ENCODE data around the gene CHD5. TPM values are rescaled to one million over a fixed set of nuclear protein-coding genes. Genes with fewer than 3 reads are reported as not detected.
"Not testable (repeated sequence)": the region's sequence is repeated elsewhere in the genome, so short reads cannot be mapped to it uniquely, and the experiment has no call there.

CHD5 gene
- total RNA-seq, 1 donor from 2014 or later, result 0.16 TPM

DNA sequence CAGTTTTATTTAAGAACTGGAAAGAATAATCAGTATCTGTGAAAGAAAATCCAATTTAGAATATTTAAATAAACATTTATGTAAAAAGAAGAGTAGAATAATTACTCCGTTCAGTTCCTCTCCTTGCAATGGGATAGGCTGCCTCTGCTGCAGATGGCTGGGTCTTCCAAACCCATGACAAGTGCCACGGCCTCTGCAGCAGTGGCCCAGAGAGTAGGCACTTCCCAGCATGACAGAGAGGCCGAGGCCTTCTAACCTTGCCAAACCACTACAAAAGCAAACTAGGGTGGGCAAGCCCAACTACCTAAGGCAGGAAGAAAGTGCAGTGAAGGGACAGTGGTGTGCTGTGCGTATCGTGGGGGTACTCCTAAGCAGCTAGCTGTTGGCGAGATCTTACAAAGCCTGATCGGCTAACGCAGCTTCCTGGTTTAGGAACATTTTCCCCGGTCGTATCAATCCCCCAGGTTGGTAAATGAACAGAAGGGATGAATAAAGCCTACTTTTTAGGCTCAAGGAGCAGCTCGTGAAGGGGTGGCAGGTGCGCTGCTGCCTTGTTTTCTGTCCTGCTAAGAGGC is 41.2 kb upstream of the CHD5 start:
- Mint-ChIP-seq H3K9me3 (no peaks in the 10 kb centered on the region), H3K27ac (ENCODE audit: unreplicated experiment) (no peak overlapping the region), H3K4me3 (no peak overlapping the region), H3K36me3 (ENCODE audit: low read depth) (peaks cover 19% of the 10 kb centered on the region), H3K4me1 (peaks cover 19% of the 10 kb centered on the region), H3K27me3 (ENCODE audit: low read depth) (no peaks in the 10 kb centered on the region)
- DNase-seq (ENCODE audit: low read depth, low spot score), result no peak
- TF ChIP-seq, protein P1, sequence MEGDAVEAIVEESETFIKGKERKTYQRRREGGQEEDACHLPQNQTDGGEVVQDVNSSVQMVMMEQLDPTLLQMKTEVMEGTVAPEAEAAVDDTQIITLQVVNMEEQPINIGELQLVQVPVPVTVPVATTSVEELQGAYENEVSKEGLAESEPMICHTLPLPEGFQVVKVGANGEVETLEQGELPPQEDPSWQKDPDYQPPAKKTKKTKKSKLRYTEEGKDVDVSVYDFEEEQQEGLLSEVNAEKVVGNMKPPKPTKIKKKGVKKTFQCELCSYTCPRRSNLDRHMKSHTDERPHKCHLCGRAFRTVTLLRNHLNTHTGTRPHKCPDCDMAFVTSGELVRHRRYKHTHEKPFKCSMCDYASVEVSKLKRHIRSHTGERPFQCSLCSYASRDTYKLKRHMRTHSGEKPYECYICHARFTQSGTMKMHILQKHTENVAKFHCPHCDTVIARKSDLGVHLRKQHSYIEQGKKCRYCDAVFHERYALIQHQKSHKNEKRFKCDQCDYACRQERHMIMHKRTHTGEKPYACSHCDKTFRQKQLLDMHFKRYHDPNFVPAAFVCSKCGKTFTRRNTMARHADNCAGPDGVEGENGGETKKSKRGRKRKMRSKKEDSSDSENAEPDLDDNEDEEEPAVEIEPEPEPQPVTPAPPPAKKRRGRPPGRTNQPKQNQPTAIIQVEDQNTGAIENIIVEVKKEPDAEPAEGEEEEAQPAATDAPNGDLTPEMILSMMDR (conservative IDR thresholded peaks at IDR 0.05), result no peak

DNA sequence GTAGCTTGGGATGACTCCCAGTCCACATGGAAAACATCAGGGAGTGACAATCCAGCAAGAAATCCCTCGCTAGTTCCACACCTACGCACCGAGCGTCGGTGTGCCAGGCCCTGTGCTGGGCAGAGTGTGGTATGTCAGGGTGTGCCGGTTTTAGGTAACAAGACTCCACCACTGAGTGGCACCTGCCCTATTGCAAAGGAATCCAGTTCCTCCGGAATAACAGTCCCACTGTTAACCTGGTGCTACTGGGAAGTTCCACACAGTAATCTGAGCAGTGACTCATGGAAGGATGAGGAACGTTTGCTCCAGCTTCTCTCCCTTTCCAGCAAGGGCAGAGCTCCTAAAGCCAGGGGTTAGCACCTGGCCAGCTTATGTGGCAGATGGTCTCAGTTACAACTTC is 40.1 kb upstream of the CHD5 start:
- H3K4me3 Mint-ChIP-seq, result no peak overlapping the region
- H3K27ac Mint-ChIP-seq (ENCODE audit: unreplicated experiment), result no peak overlapping the region
- peaks cover 19% of the 10 kb centered on the region for H3K36me3 Mint-ChIP-seq (ENCODE audit: low read depth)
- H3K9me3 Mint-ChIP-seq, result peaks cover 2% of the 10 kb centered on the region
- DNase-seq (ENCODE audit: low read depth, low spot score), result no peak
- TF ChIP-seq, protein P1 (conservative IDR thresholded peaks at IDR 0.05), result no peak
- H3K27me3 Mint-ChIP-seq (ENCODE audit: low read depth), result no peaks in the 10 kb centered on the region
- peaks cover 15% of the 10 kb centered on the region for H3K4me1 Mint-ChIP-seq

DNA sequence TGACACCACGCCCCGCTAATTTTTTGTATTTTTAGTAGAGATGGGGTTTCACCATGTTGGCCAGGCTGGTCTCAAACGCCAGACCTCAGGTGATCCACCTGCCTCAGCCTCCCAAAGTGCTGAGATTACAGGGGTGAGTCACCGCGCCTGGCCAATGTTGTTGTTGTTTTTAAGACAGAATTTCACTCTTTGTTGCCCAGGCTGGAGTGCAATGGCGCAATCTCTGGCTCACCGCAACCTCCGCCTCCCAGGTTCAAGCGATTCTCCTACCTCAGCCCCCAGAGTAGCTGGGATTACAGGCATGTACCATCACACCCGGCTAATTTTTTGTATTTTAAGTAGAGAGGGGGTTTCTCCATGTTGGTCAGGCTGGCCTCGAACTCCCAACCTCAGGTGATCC is 39.5 kb upstream of the CHD5 start:
- peaks cover 14% of the 10 kb centered on the region for H3K36me3 Mint-ChIP-seq (ENCODE audit: low read depth)
- not testable (repeated sequence) for H3K4me1 Mint-ChIP-seq; DNase-seq (ENCODE audit: low read depth, low spot score); H3K4me3 Mint-ChIP-seq; H3K9me3 Mint-ChIP-seq; H3K27ac Mint-ChIP-seq (ENCODE audit: unreplicated experiment); H3K27me3 Mint-ChIP-seq (ENCODE audit: low read depth)

DNA sequence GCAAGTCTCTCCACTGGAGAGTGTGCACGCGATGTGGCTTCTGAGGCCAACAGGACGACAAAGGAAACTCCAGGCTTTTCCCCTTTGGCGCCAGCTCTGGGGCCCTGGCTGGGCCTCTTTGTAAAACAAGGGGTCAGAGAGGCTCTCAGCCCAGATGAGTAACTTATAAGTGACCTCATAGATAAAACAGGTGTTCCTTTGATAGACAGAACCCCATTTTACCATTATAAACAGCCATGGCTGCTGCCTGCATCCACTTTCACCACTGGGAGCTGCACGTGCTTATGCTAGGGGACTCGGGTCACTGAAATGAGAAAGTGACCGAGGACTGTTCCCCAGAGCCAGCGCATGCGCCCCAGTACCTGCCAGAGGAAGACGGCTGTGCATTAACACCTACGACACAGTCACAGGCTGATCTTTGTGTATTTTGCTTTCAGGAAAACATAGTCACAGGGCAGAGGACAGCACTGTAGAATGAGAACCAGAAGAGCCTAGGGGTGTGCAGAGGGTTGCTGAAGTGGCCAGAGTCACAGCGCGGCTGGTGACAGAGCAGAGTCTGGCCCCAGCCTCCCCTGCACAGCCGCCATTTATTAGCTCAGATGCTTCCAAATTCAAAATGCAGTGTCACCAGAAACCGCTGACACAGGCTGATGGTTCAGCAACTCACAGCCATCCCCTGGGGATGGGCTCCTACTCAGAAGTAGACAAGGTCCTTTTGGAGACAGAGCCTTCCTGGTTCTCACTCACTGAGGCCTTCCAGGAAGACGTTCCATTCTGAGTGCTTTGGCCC is 38.4 kb upstream of the CHD5 start:
- no peak for DNase-seq (ENCODE audit: low read depth, low spot score)
- no peak overlapping the region for H3K27ac Mint-ChIP-seq (ENCODE audit: unreplicated experiment)
- H3K9me3 Mint-ChIP-seq, result peaks cover 3% of the 10 kb centered on the region
- no peaks in the 10 kb centered on the region for H3K27me3 Mint-ChIP-seq (ENCODE audit: low read depth)
- H3K4me1 Mint-ChIP-seq, result no peaks in the 10 kb centered on the region
- H3K36me3 Mint-ChIP-seq (ENCODE audit: low read depth), result peaks cover 7% of the 10 kb centered on the region
- TF ChIP-seq, protein P1 (conservative IDR thresholded peaks at IDR 0.05), result no peak
- H3K4me3 Mint-ChIP-seq, result no peak overlapping the region

DNA sequence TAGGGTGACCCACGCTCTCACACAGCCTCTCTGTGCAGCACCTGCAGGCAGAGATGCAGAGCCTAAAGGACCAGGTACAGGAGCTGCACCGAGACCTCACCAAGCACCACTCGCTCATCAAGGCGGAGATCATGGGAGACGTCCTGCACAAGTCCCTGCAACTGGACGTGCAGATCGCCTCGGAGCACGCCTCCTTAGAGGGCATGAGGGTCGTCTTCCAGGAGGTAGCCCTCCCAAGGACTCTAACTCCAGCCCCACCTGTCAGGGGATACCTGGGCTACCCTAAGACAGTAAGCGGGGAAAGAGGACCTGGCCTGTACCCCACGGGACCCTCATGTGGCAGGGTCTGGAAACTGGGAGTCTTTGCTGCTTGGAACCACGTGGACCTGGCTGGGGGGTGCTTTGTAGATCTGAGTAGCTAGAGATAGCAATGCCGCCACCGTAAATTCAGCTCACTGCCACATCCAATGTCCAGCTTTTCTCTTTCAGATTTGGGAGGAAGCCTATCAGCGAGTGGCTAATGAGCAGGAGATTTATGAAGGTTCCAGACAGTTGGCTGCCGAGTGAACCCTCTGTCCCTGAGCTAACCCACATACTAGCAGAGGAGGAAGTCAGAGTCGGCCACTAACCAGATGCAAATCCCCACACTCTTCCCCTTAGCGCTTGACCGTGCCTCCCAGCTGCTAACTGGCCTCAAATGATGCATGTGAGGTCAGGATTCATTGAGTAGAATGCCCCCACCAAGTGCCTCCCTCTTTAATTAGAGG is 32.3 kb upstream of the CHD5 start:
- H3K36me3 Mint-ChIP-seq (ENCODE audit: low read depth), result no peaks in the 10 kb centered on the region
- TF ChIP-seq, protein P1 (conservative IDR thresholded peaks at IDR 0.05), result no peak
- peaks cover 3% of the 10 kb centered on the region for H3K9me3 Mint-ChIP-seq
- DNase-seq (ENCODE audit: low read depth, low spot score), result no peak
- H3K27ac Mint-ChIP-seq (ENCODE audit: unreplicated experiment), result no peak overlapping the region
- H3K27me3 Mint-ChIP-seq (ENCODE audit: low read depth), result peaks cover 17% of the 10 kb centered on the region
- peaks cover 4% of the 10 kb centered on the region for H3K4me1 Mint-ChIP-seq
- H3K4me3 Mint-ChIP-seq, result no peak overlapping the region
